HepG2 (cell line): ENCODE data around the gene GPR55. TPM values are rescaled to one million over a fixed set of nuclear protein-coding genes. Genes with fewer than 3 reads are reported as not detected.

ENCODE experiments used
- CBFB ChIP-seq: sonication (generic); formaldehyde crosslinking; IDR thresholded peaks from 2 replicates; pipeline ENCODE4 v1.4.0; 2020; ENCODE audit warnings: missing genetic modification reagents
- ETV5 ChIP-seq: IDR thresholded peaks from 2 replicates; pipeline ENCODE4 v1.6.1; 2018; ENCODE audit warnings: missing biosample characterization, missing genetic modification reagents, inconsistent platforms, borderline replicate concordance
- HMGA1 ChIP-seq: sonication (generic); formaldehyde crosslinking; conservative IDR thresholded peaks from 2 replicates; pipeline ENCODE4 v1.4.0; 2020; ENCODE audit warnings: missing genetic modification reagents
- NAIF1 ChIP-seq: sonication (generic); formaldehyde crosslinking; IDR thresholded peaks from 2 replicates; pipeline ENCODE4 v1.5.0; 2020; ENCODE audit warnings: mild to moderate bottlenecking, missing genetic modification reagents, borderline replicate concordance
- NONO ChIP-seq, 2 experiments: fragments of 450-650 bp in 1 of 2; sonication (generic) in 1 of 2; formaldehyde crosslinking in 1 of 2; IDR thresholded peaks in 1 of 2; conservative IDR thresholded peaks in 1 of 2; 2 replicates each; pipeline versions ENCODE4 v1.6.1 to v1.8.0; 2017 to 2022; ENCODE audit warnings: mild to moderate bottlenecking in 1 of 2, missing genetic modification reagents in 1 of 2, moderate library complexity in 1 of 2
- NPAS2 ChIP-seq: sonication (generic); formaldehyde crosslinking; IDR thresholded peaks from 2 replicates; pipeline ENCODE4 v1.8.0; 2022; ENCODE audit warnings: mild to moderate bottlenecking, missing genetic modification reagents, borderline replicate concordance
- NR1H2 ChIP-seq: sonication (generic); formaldehyde crosslinking; IDR thresholded peaks from 2 replicates; pipeline ENCODE4 v1.8.1; 2022; ENCODE audit warnings: low read depth, missing genetic modification reagents, borderline replicate concordance
- PAX8 ChIP-seq: sonication (generic); formaldehyde crosslinking; IDR thresholded peaks from 2 replicates; pipeline ENCODE4 v1.8.0; 2022; ENCODE audit warnings: mild to moderate bottlenecking, missing genetic modification reagents, borderline replicate concordance
- RBFOX2 ChIP-seq: fragments of 200-400 bp; formaldehyde crosslinking; IDR thresholded peaks from 2 replicates; pipeline ENCODE4 v1.6.1; 2017; ENCODE audit warnings: low read depth, mild to moderate bottlenecking, low read length
- RFX5 ChIP-seq: IDR thresholded peaks from 2 replicates; pipeline ENCODE4 v1.6.1; 2011; ENCODE audit warnings: low read depth, low read length, improper control_type of control experiment
- RXRA ChIP-seq: sonication (generic); formaldehyde crosslinking; IDR thresholded peaks from 2 replicates; pipeline ENCODE4 v1.5.1; 2020; ENCODE audit warnings: missing genetic modification reagents
- SALL2 ChIP-seq: sonication (generic); formaldehyde crosslinking; IDR thresholded peaks from 2 replicates; pipeline ENCODE4 v1.8.1; 2023; ENCODE audit warnings: mild to moderate bottlenecking, missing genetic modification reagents, inconsistent platforms
- SIN3A ChIP-seq: IDR thresholded peaks from 2 replicates; pipeline ENCODE4 v1.6.1; 2011; ENCODE audit warnings: low read depth, mild to moderate bottlenecking, control low read depth, low read length, borderline replicate concordance
- SP2 ChIP-seq: sonication (generic); formaldehyde crosslinking; IDR thresholded peaks from 2 replicates; pipeline ENCODE4 v1.5.1; 2020; ENCODE audit warnings: mild to moderate bottlenecking, missing genetic modification reagents
- SP4 ChIP-seq: sonication (generic); formaldehyde crosslinking; IDR thresholded peaks from 2 replicates; pipeline ENCODE4 v1.8.1; 2023; ENCODE audit warnings: mild to moderate bottlenecking, missing genetic modification reagents
- SRY ChIP-seq: sonication (generic); formaldehyde crosslinking; IDR thresholded peaks from 2 replicates; pipeline ENCODE4 v1.8.0; 2022; ENCODE audit warnings: mild to moderate bottlenecking, missing genetic modification reagents
- THAP11 ChIP-seq: IDR thresholded peaks from 2 replicates; pipeline ENCODE4 v1.6.1; 2016; ENCODE audit warnings: missing biosample characterization, missing genetic modification reagents
- ZBTB3 ChIP-seq: sonication (generic); formaldehyde crosslinking; IDR thresholded peaks from 2 replicates; pipeline ENCODE4 v1.4.0; 2020; ENCODE audit warnings: low read depth, mild to moderate bottlenecking, moderate library complexity, missing genetic modification reagents, borderline replicate concordance
- ZBTB38 ChIP-seq: sonication (generic); formaldehyde crosslinking; IDR thresholded peaks from 2 replicates; pipeline ENCODE4 v1.5.1; 2020; ENCODE audit warnings: mild to moderate bottlenecking, missing genetic modification reagents
- ZFX ChIP-seq: sonication (generic); formaldehyde crosslinking; IDR thresholded peaks from 2 replicates; pipeline ENCODE4 v1.4.0; 2020; ENCODE audit warnings: mild to moderate bottlenecking, low read depth, missing genetic modification reagents, moderate library complexity
- ZIK1 ChIP-seq: sonication (generic); formaldehyde crosslinking; IDR thresholded peaks from 2 replicates; pipeline ENCODE4 v1.5.0; 2020; ENCODE audit warnings: mild to moderate bottlenecking, low read depth, missing genetic modification reagents, borderline replicate concordance
- ZMYM2 ChIP-seq: sonication (generic); formaldehyde crosslinking; IDR thresholded peaks from 2 replicates; pipeline ENCODE4 v1.8.0; 2022; ENCODE audit warnings: mild to moderate bottlenecking, missing genetic modification reagents
- ZNF547 ChIP-seq: sonication (generic); formaldehyde crosslinking; IDR thresholded peaks from 2 replicates; pipeline ENCODE4 v1.5.1; 2020; ENCODE audit warnings: mild to moderate bottlenecking, missing genetic modification reagents
- ZNF564 ChIP-seq: sonication (generic); formaldehyde crosslinking; IDR thresholded peaks from 2 replicates; pipeline ENCODE4 v1.8.1; 2023; ENCODE audit warnings: mild to moderate bottlenecking, missing genetic modification reagents
- ZNF724P ChIP-seq: sonication (generic); formaldehyde crosslinking; IDR thresholded peaks from 2 replicates; pipeline ENCODE4 v1.8.0; 2022; ENCODE audit warnings: missing genetic modification reagents, borderline replicate concordance
- polyA plus RNA-seq, 8 experiments: library from polyadenylated mRNA; depleted of rRNA in 3 of 8; stranded (reverse) in 7 of 8; unstranded in 1 of 8; fragments of >200 nt; fragmentation: Illumina TruSeq in 4 of 8; extraction: Trizol in 4 of 8; gene quantifications; 2 replicates each; pipeline versions ENCODE4 v1.2.1 to v1.2.3, GENCODE V29; 2011 to 2016; ENCODE audit warnings: low read depth in 4 of 8, missing spikeins in 1 of 8, mixed read lengths in 1 of 8; ENCODE audit not compliant: insufficient read depth in 1 of 8
- total RNA-seq, 5 experiments: library from RNA; depleted of rRNA; stranded (reverse); fragments of >200 nt; fragmentation: Illumina TruSeq; extraction: Trizol; gene quantifications; 2 replicates each; pipeline ENCODE4 v1.2.3, GENCODE V29; 2016; ENCODE audit warnings: low read depth in 1 of 5
- TF ChIP-seq, protein P1 (sequence below): sonication (generic); formaldehyde crosslinking; IDR thresholded peaks from 2 replicates; pipeline ENCODE4; 2020; ENCODE audit warnings: missing genetic modification reagents, mild to moderate bottlenecking, borderline replicate concordance
- TF ChIP-seq, protein P2 (sequence below): IDR thresholded peaks from 2 replicates; pipeline ENCODE4 v1.6.1; 2016; ENCODE audit warnings: missing biosample characterization, missing genetic modification reagents, low read depth

Gene GPR55
- total and polyA plus RNA-seq, 2 of the 13 experiments (the other 11 are each of a cell fraction or from before 2014, with no cell fraction given), result not detected

DNA sequence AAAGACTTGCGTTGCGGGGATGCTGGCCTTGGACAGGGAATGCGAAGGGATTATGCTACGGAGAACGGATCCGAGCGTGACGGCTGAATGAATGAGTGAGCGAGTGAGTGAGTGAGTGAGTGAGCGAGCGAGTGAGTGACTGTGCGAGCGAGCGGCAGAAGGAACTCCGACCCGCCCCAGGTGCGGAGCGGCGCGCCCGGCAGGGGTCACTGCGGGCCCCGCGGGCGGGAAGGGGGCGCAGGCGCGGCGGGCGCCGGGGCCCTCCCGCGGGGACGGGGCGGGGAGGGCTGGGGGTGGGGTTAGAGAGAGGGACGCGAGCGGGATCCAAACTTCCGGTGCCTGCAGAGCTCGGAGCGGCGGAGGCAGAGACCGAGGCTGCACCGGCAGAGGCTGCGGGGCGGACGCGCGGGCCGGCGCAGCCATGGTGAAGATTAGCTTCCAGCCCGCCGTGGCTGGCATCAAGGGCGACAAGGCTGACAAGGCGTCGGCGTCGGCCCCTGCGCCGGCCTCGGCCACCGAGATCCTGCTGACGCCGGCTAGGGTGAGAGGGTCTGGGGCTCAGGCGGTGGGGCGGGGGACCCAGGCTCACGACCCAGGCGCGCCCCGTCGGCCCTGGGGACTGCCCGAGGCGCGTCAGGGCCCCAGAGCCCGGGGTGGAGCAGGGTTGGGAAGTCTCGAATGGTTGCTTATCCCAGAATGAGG, 60.3 kb downstream of the GPR55 start, which contains the start of gene ITM2C (continued):
- TF ChIP-seq RBFOX2 (peak; percentile 85), RXRA (CRISPR knock-in tag) (no peak), SRY (CRISPR knock-in tag) (peak; percentile 76; the same call in 1 of the 2 replicates), ZBTB38 (CRISPR knock-in tag) (peak; percentile 45; the same call in 1 of the 2 replicates), SP2 (CRISPR knock-in tag) (no peak), RFX5 (0 out of 2 replicates have a peak, but pooled peaks have one; percentile 24), ZBTB3 (CRISPR knock-in tag) (no peak), SALL2 (CRISPR knock-in tag) (peak; percentile 69; the same call in 1 of the 2 replicates), SIN3A (peak; percentile 67; the same call in 1 of the 2 replicates), ZIK1 (CRISPR knock-in tag) (no peak), SP4 (CRISPR knock-in tag) (peak; percentile 42; the same call in 1 of the 2 replicates), NPAS2 (no peak), ETV5 (CRISPR knock-in tag) (peak; percentile 78; the same call in 1 of the 2 replicates), THAP11 (CRISPR knock-in tag) (peak; percentile 46; the same call in 1 of the 2 replicates), HMGA1 (no peak), NONO (IDR thresholded peaks at IDR 0.05) (no peak), NONO (CRISPR knock-in tag; conservative IDR thresholded peaks at IDR 0.05) (peak; percentile 57; the same call in 1 of the 2 replicates), ZNF724P (CRISPR knock-in tag) (peak; percentile 61; the same call in 1 of the 2 replicates), ZMYM2 (CRISPR knock-in tag) (no peak), ZNF547 (CRISPR knock-in tag) (peak; percentile 55; the same call in 1 of the 2 replicates), PAX8 (0 out of 2 replicates have a peak, but pooled peaks have one; percentile 67), ZNF564 (CRISPR knock-in tag) (peak; percentile 45; the same call in 1 of the 2 replicates), NR1H2 (CRISPR knock-in tag) (no peak), NAIF1 (CRISPR knock-in tag) (no peak), CBFB (CRISPR knock-in tag) (peak; percentile 69), ZFX (peak; percentile 55)
- TF ChIP-seq, protein P1, sequence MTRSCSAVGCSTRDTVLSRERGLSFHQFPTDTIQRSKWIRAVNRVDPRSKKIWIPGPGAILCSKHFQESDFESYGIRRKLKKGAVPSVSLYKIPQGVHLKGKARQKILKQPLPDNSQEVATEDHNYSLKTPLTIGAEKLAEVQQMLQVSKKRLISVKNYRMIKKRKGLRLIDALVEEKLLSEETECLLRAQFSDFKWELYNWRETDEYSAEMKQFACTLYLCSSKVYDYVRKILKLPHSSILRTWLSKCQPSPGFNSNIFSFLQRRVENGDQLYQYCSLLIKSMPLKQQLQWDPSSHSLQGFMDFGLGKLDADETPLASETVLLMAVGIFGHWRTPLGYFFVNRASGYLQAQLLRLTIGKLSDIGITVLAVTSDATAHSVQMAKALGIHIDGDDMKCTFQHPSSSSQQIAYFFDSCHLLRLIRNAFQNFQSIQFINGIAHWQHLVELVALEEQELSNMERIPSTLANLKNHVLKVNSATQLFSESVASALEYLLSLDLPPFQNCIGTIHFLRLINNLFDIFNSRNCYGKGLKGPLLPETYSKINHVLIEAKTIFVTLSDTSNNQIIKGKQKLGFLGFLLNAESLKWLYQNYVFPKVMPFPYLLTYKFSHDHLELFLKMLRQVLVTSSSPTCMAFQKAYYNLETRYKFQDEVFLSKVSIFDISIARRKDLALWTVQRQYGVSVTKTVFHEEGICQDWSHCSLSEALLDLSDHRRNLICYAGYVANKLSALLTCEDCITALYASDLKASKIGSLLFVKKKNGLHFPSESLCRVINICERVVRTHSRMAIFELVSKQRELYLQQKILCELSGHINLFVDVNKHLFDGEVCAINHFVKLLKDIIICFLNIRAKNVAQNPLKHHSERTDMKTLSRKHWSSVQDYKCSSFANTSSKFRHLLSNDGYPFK (CRISPR knock-in tag), result peak; percentile 58; the same call in 1 of the 2 replicates
- TF ChIP-seq, protein P2, sequence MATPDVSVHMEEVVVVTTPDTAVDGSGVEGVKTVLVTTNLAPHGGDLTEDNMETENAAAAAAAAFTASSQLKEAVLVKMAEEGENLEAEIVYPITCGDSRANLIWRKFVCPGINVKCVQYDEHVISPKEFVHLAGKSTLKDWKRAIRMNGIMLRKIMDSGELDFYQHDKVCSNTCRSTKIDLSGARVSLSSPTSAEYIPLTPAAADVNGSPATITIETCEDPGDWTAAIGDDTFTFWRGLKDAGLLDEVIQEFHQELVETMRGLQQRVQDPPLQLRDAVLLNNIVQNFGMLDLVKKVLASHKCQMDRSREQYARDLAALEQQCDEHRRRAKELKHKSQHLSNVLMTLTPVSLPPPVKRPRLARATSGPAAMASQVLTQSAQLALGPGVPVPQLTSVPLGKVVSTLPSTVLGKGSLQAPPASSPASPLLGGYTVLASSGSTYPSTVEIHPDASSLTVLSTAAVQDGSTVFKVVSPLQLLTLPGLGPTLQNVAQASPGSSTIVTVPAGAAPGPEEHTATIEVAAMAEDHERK, result no peak
